Stomach (tissue), 4 donors: ENCODE data around the gene PPP2R2B.

Experiments
- EP300 ChIP-seq: sonication (generic); formaldehyde crosslinking; IDR thresholded peaks from one replicate; pipeline ENCODE4 v1.6.1; 2017; ENCODE audit warnings: antibody characterized with exemption
- TF ChIP-seq, protein P1 (sequence below), 7 experiments: fragments of 450-650 bp in 4 of 7; fragments of 200-600 bp in 3 of 7; sonication (generic) in 3 of 7; IDR thresholded peaks; one replicate each; pipeline ENCODE4 v1.5.1; 2016 to 2019; ENCODE audit warnings: antibody characterized with exemption in 7 of 7, control low read depth in 2 of 7, mild to moderate bottlenecking in 1 of 7

- TF ChIP-seq EP300, result no peak
- TF ChIP-seq, protein P1, sequence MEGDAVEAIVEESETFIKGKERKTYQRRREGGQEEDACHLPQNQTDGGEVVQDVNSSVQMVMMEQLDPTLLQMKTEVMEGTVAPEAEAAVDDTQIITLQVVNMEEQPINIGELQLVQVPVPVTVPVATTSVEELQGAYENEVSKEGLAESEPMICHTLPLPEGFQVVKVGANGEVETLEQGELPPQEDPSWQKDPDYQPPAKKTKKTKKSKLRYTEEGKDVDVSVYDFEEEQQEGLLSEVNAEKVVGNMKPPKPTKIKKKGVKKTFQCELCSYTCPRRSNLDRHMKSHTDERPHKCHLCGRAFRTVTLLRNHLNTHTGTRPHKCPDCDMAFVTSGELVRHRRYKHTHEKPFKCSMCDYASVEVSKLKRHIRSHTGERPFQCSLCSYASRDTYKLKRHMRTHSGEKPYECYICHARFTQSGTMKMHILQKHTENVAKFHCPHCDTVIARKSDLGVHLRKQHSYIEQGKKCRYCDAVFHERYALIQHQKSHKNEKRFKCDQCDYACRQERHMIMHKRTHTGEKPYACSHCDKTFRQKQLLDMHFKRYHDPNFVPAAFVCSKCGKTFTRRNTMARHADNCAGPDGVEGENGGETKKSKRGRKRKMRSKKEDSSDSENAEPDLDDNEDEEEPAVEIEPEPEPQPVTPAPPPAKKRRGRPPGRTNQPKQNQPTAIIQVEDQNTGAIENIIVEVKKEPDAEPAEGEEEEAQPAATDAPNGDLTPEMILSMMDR (IDR thresholded peaks at IDR 0.05), result no peak
Measured at GRCh38 chr5:146751781-146752401, 126.7 kb downstream of the PPP2R2B start.
